Measurements from ENCODE around the gene KRAS.

DNA sequence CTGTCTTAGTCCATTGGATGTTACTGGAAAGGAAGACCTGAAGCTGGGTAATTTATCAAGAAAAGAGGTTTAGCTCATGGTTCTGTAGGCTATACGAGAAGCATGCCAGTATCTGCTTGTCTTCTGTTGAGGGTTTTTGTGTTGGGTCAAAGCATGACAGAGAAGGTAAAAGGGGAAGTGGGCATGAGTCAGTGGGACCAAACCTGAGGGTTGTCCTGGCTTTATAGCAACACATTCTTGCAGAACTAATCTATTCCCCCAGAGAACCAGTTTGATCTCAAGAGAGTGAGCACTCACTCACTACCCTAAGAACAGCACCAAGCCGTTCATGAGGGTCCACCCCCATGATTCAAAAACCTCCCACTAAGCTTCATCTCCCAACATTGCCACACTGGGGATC, 19.0 kb upstream of the KRAS start:
- no peak for TF ChIP-seq ESRRG (CRISPR knock-in tag; IDR thresholded peaks at IDR 0.05)
- TF ChIP-seq GLIS3 (CRISPR knock-in tag; IDR thresholded peaks at IDR 0.05) = no peak
- no peak for TF ChIP-seq ZFP30 (CRISPR knock-in tag; IDR thresholded peaks at IDR 0.05)
- TF ChIP-seq, protein P1, sequence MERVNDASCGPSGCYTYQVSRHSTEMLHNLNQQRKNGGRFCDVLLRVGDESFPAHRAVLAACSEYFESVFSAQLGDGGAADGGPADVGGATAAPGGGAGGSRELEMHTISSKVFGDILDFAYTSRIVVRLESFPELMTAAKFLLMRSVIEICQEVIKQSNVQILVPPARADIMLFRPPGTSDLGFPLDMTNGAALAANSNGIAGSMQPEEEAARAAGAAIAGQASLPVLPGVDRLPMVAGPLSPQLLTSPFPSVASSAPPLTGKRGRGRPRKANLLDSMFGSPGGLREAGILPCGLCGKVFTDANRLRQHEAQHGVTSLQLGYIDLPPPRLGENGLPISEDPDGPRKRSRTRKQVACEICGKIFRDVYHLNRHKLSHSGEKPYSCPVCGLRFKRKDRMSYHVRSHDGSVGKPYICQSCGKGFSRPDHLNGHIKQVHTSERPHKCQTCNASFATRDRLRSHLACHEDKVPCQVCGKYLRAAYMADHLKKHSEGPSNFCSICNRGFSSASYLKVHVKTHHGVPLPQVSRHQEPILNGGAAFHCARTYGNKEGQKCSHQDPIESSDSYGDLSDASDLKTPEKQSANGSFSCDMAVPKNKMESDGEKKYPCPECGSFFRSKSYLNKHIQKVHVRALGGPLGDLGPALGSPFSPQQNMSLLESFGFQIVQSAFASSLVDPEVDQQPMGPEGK (CRISPR knock-in tag; IDR thresholded peaks at IDR 0.05; ENCODE audit: borderline replicate concordance) = no peak
- TF ChIP-seq, protein P2, sequence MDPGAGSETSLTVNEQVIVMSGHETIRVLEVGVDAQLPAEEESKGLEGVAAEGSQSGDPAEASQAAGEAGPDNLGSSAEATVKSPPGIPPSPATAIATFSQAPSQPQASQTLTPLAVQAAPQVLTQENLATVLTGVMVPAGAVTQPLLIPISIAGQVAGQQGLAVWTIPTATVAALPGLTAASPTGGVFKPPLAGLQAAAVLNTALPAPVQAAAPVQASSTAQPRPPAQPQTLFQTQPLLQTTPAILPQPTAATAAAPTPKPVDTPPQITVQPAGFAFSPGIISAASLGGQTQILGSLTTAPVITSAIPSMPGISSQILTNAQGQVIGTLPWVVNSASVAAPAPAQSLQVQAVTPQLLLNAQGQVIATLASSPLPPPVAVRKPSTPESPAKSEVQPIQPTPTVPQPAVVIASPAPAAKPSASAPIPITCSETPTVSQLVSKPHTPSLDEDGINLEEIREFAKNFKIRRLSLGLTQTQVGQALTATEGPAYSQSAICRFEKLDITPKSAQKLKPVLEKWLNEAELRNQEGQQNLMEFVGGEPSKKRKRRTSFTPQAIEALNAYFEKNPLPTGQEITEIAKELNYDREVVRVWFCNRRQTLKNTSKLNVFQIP (CRISPR knock-in tag; IDR thresholded peaks at IDR 0.05; ENCODE audit: borderline replicate concordance, low read depth) = no peak
- no peak for TF ChIP-seq SNAI2 (CRISPR knock-in tag; IDR thresholded peaks at IDR 0.05)
- no peak for TF ChIP-seq ZNF8 (CRISPR knock-in tag; IDR thresholded peaks at IDR 0.05)
- TF ChIP-seq, protein P3, sequence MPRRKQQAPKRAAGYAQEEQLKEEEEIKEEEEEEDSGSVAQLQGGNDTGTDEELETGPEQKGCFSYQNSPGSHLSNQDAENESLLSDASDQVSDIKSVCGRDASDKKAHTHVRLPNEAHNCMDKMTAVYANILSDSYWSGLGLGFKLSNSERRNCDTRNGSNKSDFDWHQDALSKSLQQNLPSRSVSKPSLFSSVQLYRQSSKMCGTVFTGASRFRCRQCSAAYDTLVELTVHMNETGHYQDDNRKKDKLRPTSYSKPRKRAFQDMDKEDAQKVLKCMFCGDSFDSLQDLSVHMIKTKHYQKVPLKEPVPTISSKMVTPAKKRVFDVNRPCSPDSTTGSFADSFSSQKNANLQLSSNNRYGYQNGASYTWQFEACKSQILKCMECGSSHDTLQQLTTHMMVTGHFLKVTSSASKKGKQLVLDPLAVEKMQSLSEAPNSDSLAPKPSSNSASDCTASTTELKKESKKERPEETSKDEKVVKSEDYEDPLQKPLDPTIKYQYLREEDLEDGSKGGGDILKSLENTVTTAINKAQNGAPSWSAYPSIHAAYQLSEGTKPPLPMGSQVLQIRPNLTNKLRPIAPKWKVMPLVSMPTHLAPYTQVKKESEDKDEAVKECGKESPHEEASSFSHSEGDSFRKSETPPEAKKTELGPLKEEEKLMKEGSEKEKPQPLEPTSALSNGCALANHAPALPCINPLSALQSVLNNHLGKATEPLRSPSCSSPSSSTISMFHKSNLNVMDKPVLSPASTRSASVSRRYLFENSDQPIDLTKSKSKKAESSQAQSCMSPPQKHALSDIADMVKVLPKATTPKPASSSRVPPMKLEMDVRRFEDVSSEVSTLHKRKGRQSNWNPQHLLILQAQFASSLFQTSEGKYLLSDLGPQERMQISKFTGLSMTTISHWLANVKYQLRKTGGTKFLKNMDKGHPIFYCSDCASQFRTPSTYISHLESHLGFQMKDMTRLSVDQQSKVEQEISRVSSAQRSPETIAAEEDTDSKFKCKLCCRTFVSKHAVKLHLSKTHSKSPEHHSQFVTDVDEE (CRISPR knock-in tag; IDR thresholded peaks at IDR 0.05) = no peak
- TF ChIP-seq ZFP3 (CRISPR knock-in tag; IDR thresholded peaks at IDR 0.05) = no peak
- TF ChIP-seq, protein P4, sequence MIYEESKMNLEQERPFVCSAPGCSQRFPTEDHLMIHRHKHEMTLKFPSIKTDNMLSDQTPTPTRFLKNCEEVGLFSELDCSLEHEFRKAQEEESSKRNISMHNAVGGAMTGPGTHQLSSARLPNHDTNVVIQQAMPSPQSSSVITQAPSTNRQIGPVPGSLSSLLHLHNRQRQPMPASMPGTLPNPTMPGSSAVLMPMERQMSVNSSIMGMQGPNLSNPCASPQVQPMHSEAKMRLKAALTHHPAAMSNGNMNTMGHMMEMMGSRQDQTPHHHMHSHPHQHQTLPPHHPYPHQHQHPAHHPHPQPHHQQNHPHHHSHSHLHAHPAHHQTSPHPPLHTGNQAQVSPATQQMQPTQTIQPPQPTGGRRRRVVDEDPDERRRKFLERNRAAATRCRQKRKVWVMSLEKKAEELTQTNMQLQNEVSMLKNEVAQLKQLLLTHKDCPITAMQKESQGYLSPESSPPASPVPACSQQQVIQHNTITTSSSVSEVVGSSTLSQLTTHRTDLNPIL (CRISPR knock-in tag; IDR thresholded peaks at IDR 0.05; ENCODE audit: low read depth) = no peak
- no peak for TF ChIP-seq ARNTL (CRISPR knock-in tag; IDR thresholded peaks at IDR 0.05; ENCODE audit: borderline replicate concordance, low read depth)

Measured in SK-N-SH treated with all-trans-retinoic acid at 6 μM for 48 hours (cell line).